HepG2 (cell line): ENCODE results near the gene VAC14. TPM values are rescaled to one million over a fixed set of nuclear protein-coding genes. Genes with fewer than 3 reads are reported as not detected.

Experiments used
- ATF7-NPFF ChIP-seq: sonication (generic); formaldehyde crosslinking; IDR thresholded peaks from 2 replicates; pipeline ENCODE4 v1.8.1; 2023; ENCODE audit warnings: mild to moderate bottlenecking, low read depth, missing genetic modification reagents, moderate library complexity
- DNMT3B ChIP-seq: conservative IDR thresholded peaks from 2 replicates; pipeline ENCODE4 v1.6.1; 2016; ENCODE audit warnings: missing biosample characterization, control low read depth
- FOXA1 ChIP-seq, 2 experiments: fragments of 450-650 bp in 1 of 2; sonication (generic) in 1 of 2; formaldehyde crosslinking in 1 of 2; IDR thresholded peaks; 2 replicates each; pipeline versions ENCODE4 v1.4.0 to v1.6.1; 2016 to 2020; ENCODE audit warnings: missing genetic modification reagents in 1 of 2
- HNRNPLL ChIP-seq: fragments of 200-400 bp; formaldehyde crosslinking; IDR thresholded peaks from 2 replicates; pipeline ENCODE4 v1.6.1; 2017; ENCODE audit warnings: mild to moderate bottlenecking, low read depth, low read length; ENCODE audit not compliant: poor library complexity, severe bottlenecking
- IKZF4 ChIP-seq: sonication (generic); formaldehyde crosslinking; IDR thresholded peaks from 2 replicates; pipeline ENCODE4 v1.5.1; 2020; ENCODE audit warnings: borderline replicate concordance, mild to moderate bottlenecking, low read depth, missing genetic modification reagents; ENCODE audit errors: not compliant biosample characterization
- MIER2 ChIP-seq: IDR thresholded peaks from 2 replicates; pipeline ENCODE4 v1.6.1; 2016; ENCODE audit warnings: missing biosample characterization, missing genetic modification reagents
- NFIB ChIP-seq: sonication (generic); formaldehyde crosslinking; IDR thresholded peaks from 2 replicates; pipeline ENCODE4 v1.9.0; 2021; ENCODE audit warnings: missing genetic modification reagents, mild to moderate bottlenecking, borderline replicate concordance
- NFKB2 ChIP-seq: sonication (generic); formaldehyde crosslinking; IDR thresholded peaks from 2 replicates; pipeline ENCODE4 v1.4.0; 2020; ENCODE audit warnings: missing genetic modification reagents, borderline replicate concordance
- PCBP1 ChIP-seq: fragments of 200-400 bp; formaldehyde crosslinking; IDR thresholded peaks from 2 replicates; pipeline ENCODE4 v1.6.1; 2017; ENCODE audit warnings: mild to moderate bottlenecking, low read depth, low read length, borderline replicate concordance
- RFX1 ChIP-seq: fragments of 450-650 bp; IDR thresholded peaks from 2 replicates; pipeline ENCODE4 v1.6.1; 2017
- YEATS4 ChIP-seq: sonication (generic); formaldehyde crosslinking; IDR thresholded peaks from 2 replicates; pipeline ENCODE4 v1.4.0; 2020; ENCODE audit warnings: missing genetic modification reagents, borderline replicate concordance
- ZBTB26 ChIP-seq: IDR thresholded peaks from 2 replicates; pipeline ENCODE4 v1.6.1; 2016; ENCODE audit warnings: missing compliant biosample characterization, missing genetic modification reagents, borderline replicate concordance
- ZNF232 ChIP-seq: sonication (generic); formaldehyde crosslinking; IDR thresholded peaks from 2 replicates; pipeline ENCODE4 v1.4.0; 2020; ENCODE audit warnings: missing genetic modification reagents, borderline replicate concordance
- ZNF546 ChIP-seq: sonication (generic); formaldehyde crosslinking; conservative IDR thresholded peaks from 2 replicates; pipeline ENCODE4 v1.8.1; 2023; ENCODE audit warnings: mild to moderate bottlenecking, missing genetic modification reagents
- ZNF557 ChIP-seq: sonication (generic); formaldehyde crosslinking; IDR thresholded peaks from 2 replicates; pipeline ENCODE4 v1.4.0; 2020; ENCODE audit warnings: missing genetic modification reagents
- ZNF558 ChIP-seq: sonication (generic); formaldehyde crosslinking; IDR thresholded peaks from 2 replicates; pipeline ENCODE4 v1.9.0; 2022; ENCODE audit warnings: mild to moderate bottlenecking, missing genetic modification reagents, borderline replicate concordance
- ZNF7 ChIP-seq: IDR thresholded peaks from 2 replicates; pipeline ENCODE4 v1.6.1; 2016; ENCODE audit warnings: missing biosample characterization, missing genetic modification reagents
- ZNF746 ChIP-seq: sonication (generic); formaldehyde crosslinking; IDR thresholded peaks from 2 replicates; pipeline ENCODE4 v1.8.0; 2022; ENCODE audit warnings: mild to moderate bottlenecking, missing genetic modification reagents
- polyA plus RNA-seq, 8 experiments: library from polyadenylated mRNA; depleted of rRNA in 3 of 8; stranded (reverse) in 7 of 8; unstranded in 1 of 8; fragments of >200 nt; fragmentation: Illumina TruSeq in 4 of 8; extraction: Trizol in 4 of 8; gene quantifications; 2 replicates each; pipeline versions ENCODE4 v1.2.1 to v1.2.3, GENCODE V29; 2011 to 2016; ENCODE audit warnings: low read depth in 4 of 8, missing spikeins in 1 of 8, mixed read lengths in 1 of 8; ENCODE audit not compliant: insufficient read depth in 1 of 8
- total RNA-seq, 5 experiments: library from RNA; depleted of rRNA; stranded (reverse); fragments of >200 nt; fragmentation: Illumina TruSeq; extraction: Trizol; gene quantifications; 2 replicates each; pipeline ENCODE4 v1.2.3, GENCODE V29; 2016; ENCODE audit warnings: low read depth in 1 of 5
- TF ChIP-seq, protein P1 (sequence below): sonication (generic); formaldehyde crosslinking; IDR thresholded peaks from 2 replicates; pipeline ENCODE4 v1.5.0; 2020; ENCODE audit warnings: mild to moderate bottlenecking, missing genetic modification reagents, borderline replicate concordance
- TF ChIP-seq, protein P2 (sequence below): IDR thresholded peaks from 2 replicates; pipeline ENCODE4 v1.6.1; 2016; ENCODE audit warnings: missing genetic modification reagents, missing compliant biosample characterization
- TF ChIP-seq, protein P3 (sequence below): IDR thresholded peaks from 2 replicates; pipeline ENCODE4 v1.6.1; 2016
- TF ChIP-seq, protein P4 (sequence below): fragments of 450-650 bp; IDR thresholded peaks from 2 replicates; pipeline ENCODE4 v1.6.1; 2017

The VAC14 gene
- total and polyA plus RNA-seq, 2 of the 13 experiments (the other 11 are each of a cell fraction or from before 2014, with no cell fraction given): 23.5 to 24.6 TPM

- TF ChIP-seq, protein P1, sequence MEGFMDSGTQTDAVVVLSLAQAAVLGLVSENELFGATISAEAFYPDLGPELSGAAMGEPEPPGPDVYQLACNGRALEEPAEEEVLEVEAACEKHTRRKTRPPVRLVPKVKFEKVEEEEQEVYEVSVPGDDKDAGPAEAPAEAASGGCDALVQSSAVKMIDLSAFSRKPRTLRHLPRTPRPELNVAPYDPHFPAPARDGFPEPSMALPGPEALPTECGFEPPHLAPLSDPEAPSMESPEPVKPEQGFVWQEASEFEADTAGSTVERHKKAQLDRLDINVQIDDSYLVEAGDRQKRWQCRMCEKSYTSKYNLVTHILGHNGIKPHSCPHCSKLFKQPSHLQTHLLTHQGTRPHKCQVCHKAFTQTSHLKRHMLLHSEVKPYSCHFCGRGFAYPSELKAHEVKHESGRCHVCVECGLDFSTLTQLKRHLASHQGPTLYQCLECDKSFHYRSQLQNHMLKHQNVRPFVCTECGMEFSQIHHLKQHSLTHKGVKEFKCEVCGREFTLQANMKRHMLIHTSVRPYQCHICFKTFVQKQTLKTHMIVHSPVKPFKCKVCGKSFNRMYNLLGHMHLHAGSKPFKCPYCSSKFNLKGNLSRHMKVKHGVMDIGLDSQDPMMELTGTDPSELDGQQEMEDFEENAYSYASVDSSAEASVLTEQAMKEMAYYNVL: peak; percentile 56; the same call in 1 of the 2 replicates
- TF ChIP-seq ZNF7 (CRISPR knock-in tag): no peak
- TF ChIP-seq, protein P2, sequence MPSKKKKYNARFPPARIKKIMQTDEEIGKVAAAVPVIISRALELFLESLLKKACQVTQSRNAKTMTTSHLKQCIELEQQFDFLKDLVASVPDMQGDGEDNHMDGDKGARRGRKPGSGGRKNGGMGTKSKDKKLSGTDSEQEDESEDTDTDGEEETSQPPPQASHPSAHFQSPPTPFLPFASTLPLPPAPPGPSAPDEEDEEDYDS (CRISPR knock-in tag): 0 out of 2 replicates have a peak, but pooled peaks have one; percentile 23
- TF ChIP-seq FOXA1 (IDR thresholded peaks at IDR 0.05): no peak
- TF ChIP-seq FOXA1 (CRISPR knock-in tag; IDR thresholded peaks at IDR 0.05): peak; percentile 82
- TF ChIP-seq ZNF746 (CRISPR knock-in tag): peak; percentile 84; the same call in 1 of the 2 replicates
- TF ChIP-seq HNRNPLL: no peak
- TF ChIP-seq IKZF4: peak; percentile 50
- peak; percentile 55; the same call in 1 of the 2 replicates for TF ChIP-seq YEATS4 (CRISPR knock-in tag)
- TF ChIP-seq MIER2: 0 out of 2 replicates have a peak, but pooled peaks have one; percentile 21
- peak; percentile 99 for TF ChIP-seq ZBTB26 (CRISPR knock-in tag)
- no peak for TF ChIP-seq ZNF558 (CRISPR knock-in tag)
- no peak for TF ChIP-seq DNMT3B (CRISPR knock-in tag)
- no peak for TF ChIP-seq ZNF557 (CRISPR knock-in tag)
- TF ChIP-seq RFX1: peak; percentile 63; the same call in 1 of the 2 replicates
- TF ChIP-seq ZNF546 (CRISPR knock-in tag): no peak
- no peak for TF ChIP-seq NFIB (CRISPR knock-in tag)
- peak; percentile 45; the same call in 1 of the 2 replicates for TF ChIP-seq ATF7-NPFF
- 0 out of 2 replicates have a peak, but pooled peaks have one; percentile 34 for TF ChIP-seq PCBP1
- TF ChIP-seq, protein P3, sequence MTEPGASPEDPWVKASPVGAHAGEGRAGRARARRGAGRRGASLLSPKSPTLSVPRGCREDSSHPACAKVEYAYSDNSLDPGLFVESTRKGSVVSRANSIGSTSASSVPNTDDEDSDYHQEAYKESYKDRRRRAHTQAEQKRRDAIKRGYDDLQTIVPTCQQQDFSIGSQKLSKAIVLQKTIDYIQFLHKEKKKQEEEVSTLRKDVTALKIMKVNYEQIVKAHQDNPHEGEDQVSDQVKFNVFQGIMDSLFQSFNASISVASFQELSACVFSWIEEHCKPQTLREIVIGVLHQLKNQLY (CRISPR knock-in tag): no peak
- peak; percentile 41; the same call in 1 of the 2 replicates for TF ChIP-seq ZNF232 (CRISPR knock-in tag)
- TF ChIP-seq NFKB2: peak; percentile 21; the same call in 1 of the 2 replicates
- TF ChIP-seq, protein P4, sequence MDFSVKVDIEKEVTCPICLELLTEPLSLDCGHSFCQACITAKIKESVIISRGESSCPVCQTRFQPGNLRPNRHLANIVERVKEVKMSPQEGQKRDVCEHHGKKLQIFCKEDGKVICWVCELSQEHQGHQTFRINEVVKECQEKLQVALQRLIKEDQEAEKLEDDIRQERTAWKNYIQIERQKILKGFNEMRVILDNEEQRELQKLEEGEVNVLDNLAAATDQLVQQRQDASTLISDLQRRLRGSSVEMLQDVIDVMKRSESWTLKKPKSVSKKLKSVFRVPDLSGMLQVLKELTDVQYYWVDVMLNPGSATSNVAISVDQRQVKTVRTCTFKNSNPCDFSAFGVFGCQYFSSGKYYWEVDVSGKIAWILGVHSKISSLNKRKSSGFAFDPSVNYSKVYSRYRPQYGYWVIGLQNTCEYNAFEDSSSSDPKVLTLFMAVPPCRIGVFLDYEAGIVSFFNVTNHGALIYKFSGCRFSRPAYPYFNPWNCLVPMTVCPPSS: no peak
Observed at GRCh38 chr16:70689035-70689969, 111.7 kb downstream of the VAC14 start (continued).
